Endodermal cell (in vitro differentiated cells): Measurements from ENCODE around the gene CLN6. TPM values are rescaled to one million over a fixed set of nuclear protein-coding genes. Genes with fewer than 3 reads are reported as not detected.
A peak's percentile ranks its signal among the peaks of the same experiment; 100 is the strongest.

Experiments used
- DNase-seq: peaks from one replicate; pipeline ENCODE4 v3.0.0-alpha.2; 2017
- H3K27ac ChIP-seq: 2 replicates; pipeline ENCODE4 v1.5.1; 2013; ENCODE audit warnings: mild to moderate bottlenecking, low read depth, low read length, moderate library complexity
- H3K27me3 ChIP-seq: 2 replicates; pipeline ENCODE4 v1.6.1; 2013; ENCODE audit warnings: mild to moderate bottlenecking, low read length, moderate library complexity; ENCODE audit not compliant: insufficient read depth, control insufficient read depth, poor library complexity, severe bottlenecking
- H3K36me3 ChIP-seq: 2 replicates; pipeline ENCODE4 v1.7.0; 2013; ENCODE audit warnings: mild to moderate bottlenecking, low read length, moderate library complexity; ENCODE audit not compliant: control insufficient read depth, insufficient read depth
- H3K4me1 ChIP-seq: one replicate; pipeline ENCODE4 v1.7.0; 2013; ENCODE audit warnings: low read length; ENCODE audit not compliant: control insufficient read depth, insufficient read depth
- H3K4me3 ChIP-seq: 2 replicates; pipeline ENCODE4 v1.5.1; 2013; ENCODE audit warnings: mild to moderate bottlenecking, low read length, moderate library complexity
- H3K9ac ChIP-seq: 2 replicates; pipeline ENCODE4 v1.6.1; 2013; ENCODE audit warnings: mild to moderate bottlenecking, low read length, moderate library complexity; ENCODE audit not compliant: poor library complexity, severe bottlenecking; ENCODE audit errors: extremely low read depth
- H3K9me3 ChIP-seq: 2 replicates; pipeline ENCODE4 v1.6.1; 2013; ENCODE audit warnings: mild to moderate bottlenecking, low read length, moderate library complexity; ENCODE audit not compliant: control insufficient read depth
- H3K27ac Mint-ChIP-seq: 2 replicates; pipeline ENCODE4 v1.8.0; 2020; ENCODE audit warnings: mixed read lengths
- H3K27me3 Mint-ChIP-seq: 2 replicates; pipeline ENCODE4 v1.8.0; 2021; ENCODE audit warnings: mild to moderate bottlenecking, mixed read lengths; ENCODE audit not compliant: insufficient read depth
- H3K36me3 Mint-ChIP-seq: 2 replicates; pipeline ENCODE4 v1.8.0; 2020; ENCODE audit warnings: low read depth, mixed read lengths
- H3K4me1 Mint-ChIP-seq: 2 replicates; pipeline ENCODE4 v1.8.0; 2020; ENCODE audit warnings: mixed read lengths
- H3K4me3 Mint-ChIP-seq: 2 replicates; pipeline ENCODE4 v1.8.0; 2020; ENCODE audit warnings: mild to moderate bottlenecking, moderate library complexity, mixed read lengths
- H3K9me3 Mint-ChIP-seq: 2 replicates; pipeline ENCODE4 v1.8.0; 2020; ENCODE audit warnings: mild to moderate bottlenecking, mixed read lengths
- CTCF ChIP-seq: fragments of 200-600 bp; sonication (generic); conservative IDR thresholded peaks from 2 replicates; pipeline ENCODE4 v1.5.0; 2021; ENCODE audit warnings: antibody characterized with exemption, mild to moderate bottlenecking
- WGBS, 2 experiments: methylation state at CpG; one replicate each; pipeline versions ENCODE4 v1.1.5 to v1.1.7; 2013; ENCODE audit warnings: missing lambda C conversion rate in 2 of 2, mixed read lengths in 1 of 2; ENCODE audit not compliant: insufficient coverage in 1 of 2, insufficient read length in 1 of 2; 5-methylcytosine and 5-hydroxymethylcytosine counted together
- total RNA-seq, 2 donors: library from RNA; stranded (reverse); fragmentation: NEBNext Ultra II Directional in 1 of 2; extraction: Animal tissue kit (Norgen Biotek cat#: 25700) in 1 of 2; gene quantifications; 2 replicates in 1 of 2; 3 replicates in 1 of 2; pipeline ENCODE4 v1.2.1, GENCODE V29; 2021

CLN6 gene
- total RNA-seq, 2 donors from 2014 or later: 51.6 to 59.6 TPM

GRCh38 chr15:68191555-68191954 lies 38.0 kb downstream of the CLN6 start:
- H3K27me3 Mint-ChIP-seq: no peaks in the 10 kb centered on the region
- Histone ChIP-seq H3K36me3 (peaks cover 58% of the 10 kb centered on the region), H3K27ac (no peak overlapping the region), H3K27me3 (no peaks in the 10 kb centered on the region), H3K4me3 (no peak overlapping the region), H3K9me3 (no peaks in the 10 kb centered on the region), H3K4me1 (peaks cover 5% of the 10 kb centered on the region), H3K9ac (no peak overlapping the region)
- 70 to 88% methylated on average over 3 of the region's 3 CpGs for WGBS, 2 experiments
- no peak for TF ChIP-seq CTCF
- H3K4me3 Mint-ChIP-seq: no peak overlapping the region
- peaks cover 27% of the 10 kb centered on the region for H3K36me3 Mint-ChIP-seq
- H3K9me3 Mint-ChIP-seq: no peaks in the 10 kb centered on the region
- H3K4me1 Mint-ChIP-seq: peaks cover 13% of the 10 kb centered on the region
- no peak overlapping the region for H3K27ac Mint-ChIP-seq
- peak; percentile 53 for DNase-seq

- no peaks in the 10 kb centered on the region for H3K27me3 ChIP-seq
Observed at GRCh38 chr15:68190048-68190447, 39.5 kb downstream of the CLN6 start.

GRCh38 chr15:68188647-68189046 lies 40.9 kb downstream of the CLN6 start:
- H3K9ac ChIP-seq: no peak overlapping the region
- no peak overlapping the region for H3K27ac Mint-ChIP-seq
- peaks cover 42% of the 10 kb centered on the region for H3K36me3 Mint-ChIP-seq

More at GRCh38 chr15:68190048-68190447, 39.5 kb downstream of the CLN6 start:
- H3K9me3 ChIP-seq: no peaks in the 10 kb centered on the region
- Mint-ChIP-seq H3K4me3 (no peak overlapping the region), H3K36me3 (peaks cover 34% of the 10 kb centered on the region), H3K4me1 (peaks cover 12% of the 10 kb centered on the region), H3K27ac (no peak overlapping the region), H3K9me3 (no peaks in the 10 kb centered on the region), H3K27me3 (no peaks in the 10 kb centered on the region)
- TF ChIP-seq CTCF: no peak
- no peak overlapping the region for H3K9ac ChIP-seq
- no peak overlapping the region for H3K4me3 ChIP-seq
- DNase-seq: no peak
- H3K27ac ChIP-seq: no peak overlapping the region
- WGBS, 2 experiments: 97 to 100% methylated on average over 1 to 2 of the region's 4 CpGs
- H3K4me1 ChIP-seq: peaks cover 5% of the 10 kb centered on the region
- H3K36me3 ChIP-seq: peaks cover 68% of the 10 kb centered on the region

More at GRCh38 chr15:68188647-68189046, 40.9 kb downstream of the CLN6 start:
- WGBS, 2 experiments: 100% methylated on average over 1 to 2 of the region's 2 CpGs
- H3K4me3 ChIP-seq: no peak overlapping the region
- no peak overlapping the region for H3K27ac ChIP-seq
- H3K4me1 ChIP-seq: peaks cover 5% of the 10 kb centered on the region
- Mint-ChIP-seq H3K4me3 (no peak overlapping the region), H3K27me3 (no peaks in the 10 kb centered on the region), H3K4me1 (peaks cover 12% of the 10 kb centered on the region), H3K9me3 (no peaks in the 10 kb centered on the region)
- H3K9me3 ChIP-seq: no peaks in the 10 kb centered on the region
- no peak for TF ChIP-seq CTCF
- DNase-seq: no peak
- H3K36me3 ChIP-seq: peaks cover 80% of the 10 kb centered on the region
- H3K27me3 ChIP-seq: no peaks in the 10 kb centered on the region
